ENCODE results near the gene CACNA2D4. TPM values are rescaled to one million over a fixed set of nuclear protein-coding genes. Genes with fewer than 3 reads are reported as not detected.

The CACNA2D4 gene, protein sequence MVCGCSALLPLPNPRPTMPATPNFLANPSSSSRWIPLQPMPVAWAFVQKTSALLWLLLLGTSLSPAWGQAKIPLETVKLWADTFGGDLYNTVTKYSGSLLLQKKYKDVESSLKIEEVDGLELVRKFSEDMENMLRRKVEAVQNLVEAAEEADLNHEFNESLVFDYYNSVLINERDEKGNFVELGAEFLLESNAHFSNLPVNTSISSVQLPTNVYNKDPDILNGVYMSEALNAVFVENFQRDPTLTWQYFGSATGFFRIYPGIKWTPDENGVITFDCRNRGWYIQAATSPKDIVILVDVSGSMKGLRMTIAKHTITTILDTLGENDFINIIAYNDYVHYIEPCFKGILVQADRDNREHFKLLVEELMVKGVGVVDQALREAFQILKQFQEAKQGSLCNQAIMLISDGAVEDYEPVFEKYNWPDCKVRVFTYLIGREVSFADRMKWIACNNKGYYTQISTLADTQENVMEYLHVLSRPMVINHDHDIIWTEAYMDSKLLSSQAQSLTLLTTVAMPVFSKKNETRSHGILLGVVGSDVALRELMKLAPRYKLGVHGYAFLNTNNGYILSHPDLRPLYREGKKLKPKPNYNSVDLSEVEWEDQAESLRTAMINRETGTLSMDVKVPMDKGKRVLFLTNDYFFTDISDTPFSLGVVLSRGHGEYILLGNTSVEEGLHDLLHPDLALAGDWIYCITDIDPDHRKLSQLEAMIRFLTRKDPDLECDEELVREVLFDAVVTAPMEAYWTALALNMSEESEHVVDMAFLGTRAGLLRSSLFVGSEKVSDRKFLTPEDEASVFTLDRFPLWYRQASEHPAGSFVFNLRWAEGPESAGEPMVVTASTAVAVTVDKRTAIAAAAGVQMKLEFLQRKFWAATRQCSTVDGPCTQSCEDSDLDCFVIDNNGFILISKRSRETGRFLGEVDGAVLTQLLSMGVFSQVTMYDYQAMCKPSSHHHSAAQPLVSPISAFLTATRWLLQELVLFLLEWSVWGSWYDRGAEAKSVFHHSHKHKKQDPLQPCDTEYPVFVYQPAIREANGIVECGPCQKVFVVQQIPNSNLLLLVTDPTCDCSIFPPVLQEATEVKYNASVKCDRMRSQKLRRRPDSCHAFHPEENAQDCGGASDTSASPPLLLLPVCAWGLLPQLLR
- total RNA-seq (2021; fragmentation: NEBNext Ultra II Directional; extraction: Animal tissue kit (Norgen Biotek cat#: 25700)) = under 1 TPM in 4 of 6 experiments, not detected in 2; 0.07 to 0.26 (median 0.23) TPM
- long read RNA-seq = 0 reads

DNA sequence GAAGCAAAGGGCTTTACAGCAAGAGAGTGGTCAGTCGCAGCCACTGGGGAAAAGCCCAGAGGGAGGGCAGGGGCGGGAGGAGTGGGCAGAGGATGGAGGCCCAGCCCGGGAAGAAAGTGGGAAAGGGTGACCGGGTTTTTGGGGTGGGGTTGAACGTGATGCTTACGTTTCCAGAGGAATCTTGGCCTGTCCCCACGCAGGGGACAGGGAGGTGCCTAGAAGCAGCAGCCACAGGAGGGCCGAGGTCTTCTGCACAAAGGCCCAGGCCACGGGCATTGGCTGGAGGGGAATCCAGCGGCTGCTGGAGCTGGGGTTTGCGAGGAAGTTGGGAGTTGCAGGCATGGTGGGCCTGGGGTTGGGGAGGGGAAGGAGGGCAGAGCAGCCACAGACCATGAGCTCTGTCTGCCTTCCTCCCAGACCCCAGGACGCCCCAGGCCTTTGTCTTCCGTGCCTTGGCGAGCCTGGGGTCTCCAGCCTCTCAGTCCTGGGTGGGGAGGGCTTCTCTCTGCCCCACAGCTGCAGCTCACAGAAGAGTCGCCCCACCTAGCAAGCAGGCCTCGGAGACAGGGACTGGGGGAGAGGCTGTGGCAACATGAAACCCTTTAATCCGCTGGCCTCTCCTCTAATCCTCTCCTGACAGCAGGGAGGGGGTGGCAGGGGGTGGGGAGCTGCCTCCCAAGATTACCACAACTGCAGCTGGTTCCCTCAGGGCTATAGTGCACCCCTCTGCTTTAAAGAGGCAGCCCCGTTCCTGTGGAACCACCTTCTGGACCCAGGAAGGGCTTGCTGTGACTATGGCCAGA lies at the start of gene CACNA2D4:
Gene CACNA2D4 (minus strand): TSS at position 572 of the 803 bp plus-strand sequence. CDS start 179 bp downstream, at position 393.
- DNase-seq = no peak
- TF ChIP-seq, protein P1, sequence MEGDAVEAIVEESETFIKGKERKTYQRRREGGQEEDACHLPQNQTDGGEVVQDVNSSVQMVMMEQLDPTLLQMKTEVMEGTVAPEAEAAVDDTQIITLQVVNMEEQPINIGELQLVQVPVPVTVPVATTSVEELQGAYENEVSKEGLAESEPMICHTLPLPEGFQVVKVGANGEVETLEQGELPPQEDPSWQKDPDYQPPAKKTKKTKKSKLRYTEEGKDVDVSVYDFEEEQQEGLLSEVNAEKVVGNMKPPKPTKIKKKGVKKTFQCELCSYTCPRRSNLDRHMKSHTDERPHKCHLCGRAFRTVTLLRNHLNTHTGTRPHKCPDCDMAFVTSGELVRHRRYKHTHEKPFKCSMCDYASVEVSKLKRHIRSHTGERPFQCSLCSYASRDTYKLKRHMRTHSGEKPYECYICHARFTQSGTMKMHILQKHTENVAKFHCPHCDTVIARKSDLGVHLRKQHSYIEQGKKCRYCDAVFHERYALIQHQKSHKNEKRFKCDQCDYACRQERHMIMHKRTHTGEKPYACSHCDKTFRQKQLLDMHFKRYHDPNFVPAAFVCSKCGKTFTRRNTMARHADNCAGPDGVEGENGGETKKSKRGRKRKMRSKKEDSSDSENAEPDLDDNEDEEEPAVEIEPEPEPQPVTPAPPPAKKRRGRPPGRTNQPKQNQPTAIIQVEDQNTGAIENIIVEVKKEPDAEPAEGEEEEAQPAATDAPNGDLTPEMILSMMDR (IDR thresholded peaks at IDR 0.05) = no peak
- no peak within 1 kb of the TSS for H3K4me3 Mint-ChIP-seq
- no peak within 1 kb of the TSS for H3K27ac Mint-ChIP-seq
- no peaks in the 10 kb centered on the region; the same call in 1 of the 2 replicates for H3K4me1 Mint-ChIP-seq (ENCODE audit: low read depth)
- H3K27me3 Mint-ChIP-seq (ENCODE audit: insufficient read depth) = peaks cover 24% of the 10 kb centered on the region
- no peaks in the 10 kb centered on the region for H3K36me3 Mint-ChIP-seq (ENCODE audit: low read depth)
- no peaks in the 10 kb centered on the region for H3K9me3 Mint-ChIP-seq

GRCh38 chr12:1966561-1967226 lies 48.2 kb upstream of the CACNA2D4 start:
- no peak overlapping the region; the same call in 1 of the 2 replicates for H3K27ac Mint-ChIP-seq
- TF ChIP-seq, protein P1 (IDR thresholded peaks at IDR 0.05) = no peak

GRCh38 chr12:1965916-1966315 lies 47.5 kb upstream of the CACNA2D4 start:
- TF ChIP-seq, protein P1 (IDR thresholded peaks at IDR 0.05) = no peak
- DNase-seq = no peak
- no peak overlapping the region for H3K27ac Mint-ChIP-seq
- H3K4me1 Mint-ChIP-seq (ENCODE audit: low read depth) = no peaks in the 10 kb centered on the region; the same call in 1 of the 2 replicates
- no peaks in the 10 kb centered on the region for H3K9me3 Mint-ChIP-seq
- 0 out of 2 replicates have a peak, but pooled peaks cover 2% of the 10 kb centered on the region for H3K27me3 Mint-ChIP-seq (ENCODE audit: insufficient read depth)
- H3K4me3 Mint-ChIP-seq = no peak overlapping the region
- peaks cover 31% of the 10 kb centered on the region for H3K36me3 Mint-ChIP-seq (ENCODE audit: low read depth)

More at GRCh38 chr12:1966561-1967226, 48.2 kb upstream of the CACNA2D4 start:
- Mint-ChIP-seq H3K27me3 (ENCODE audit: insufficient read depth) (0 out of 2 replicates have a peak, but pooled peaks cover 2% of the 10 kb centered on the region), H3K9me3 (no peaks in the 10 kb centered on the region), H3K4me1 (ENCODE audit: low read depth) (no peaks in the 10 kb centered on the region; the same call in 1 of the 2 replicates), H3K4me3 (no peak overlapping the region), H3K36me3 (ENCODE audit: low read depth) (peaks cover 27% of the 10 kb centered on the region)
- no peak for DNase-seq

DNA sequence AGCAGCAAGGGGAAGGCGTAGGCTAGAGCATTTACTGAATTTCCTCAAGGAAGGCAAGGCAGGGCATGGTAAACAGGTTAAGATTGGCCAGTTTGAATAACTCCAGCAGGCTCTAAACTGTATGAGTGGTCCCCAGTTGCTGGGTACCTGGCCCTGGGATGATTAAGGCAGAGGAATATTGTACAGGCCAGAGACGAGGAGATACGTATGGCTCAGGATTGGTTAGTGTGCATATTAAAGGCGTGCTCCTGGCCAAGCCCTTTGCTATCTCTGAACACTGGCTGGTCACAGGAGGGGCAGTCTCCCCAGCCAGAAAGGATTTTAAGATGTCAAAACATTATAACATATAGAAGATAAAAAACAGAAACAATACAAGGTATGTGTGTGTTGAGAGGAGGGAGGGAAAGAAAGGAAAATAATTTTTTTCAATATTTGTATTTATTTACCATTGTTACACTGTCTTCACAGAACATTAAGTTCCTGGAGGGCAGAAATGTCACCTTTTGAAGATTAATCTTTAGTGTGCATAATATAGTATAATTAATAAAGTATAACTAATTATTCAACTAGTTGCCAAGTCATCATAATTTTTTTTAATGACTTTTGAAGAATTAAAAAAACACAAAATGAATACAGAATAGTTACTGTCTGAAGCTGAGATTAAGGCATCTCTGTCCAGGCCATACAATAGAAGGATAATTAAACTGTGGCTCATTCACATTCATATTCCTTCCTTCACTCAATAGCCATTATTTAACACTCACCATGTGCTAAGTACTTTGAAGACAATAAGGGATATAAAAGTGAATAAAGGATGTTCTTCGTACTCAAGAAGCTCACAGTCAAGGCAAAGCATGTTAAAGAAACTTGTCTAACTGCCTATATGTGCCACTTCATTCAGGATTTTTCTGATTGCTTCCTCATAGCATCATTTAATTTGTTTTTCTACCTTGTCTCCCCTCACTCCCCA lies 43.9 kb upstream of the CACNA2D4 start:
- DNase-seq = no peak
- peaks cover 54% of the 10 kb centered on the region for H3K36me3 Mint-ChIP-seq (ENCODE audit: low read depth)
- no peaks in the 10 kb centered on the region; the same call in 1 of the 2 replicates for H3K4me1 Mint-ChIP-seq (ENCODE audit: low read depth)
- no peak overlapping the region for H3K4me3 Mint-ChIP-seq
- TF ChIP-seq, protein P1 (IDR thresholded peaks at IDR 0.05) = no peak
- H3K27me3 Mint-ChIP-seq (ENCODE audit: insufficient read depth) = 0 out of 2 replicates have a peak, but pooled peaks cover 2% of the 10 kb centered on the region
- no peak overlapping the region for H3K27ac Mint-ChIP-seq
- H3K9me3 Mint-ChIP-seq = no peaks in the 10 kb centered on the region
